SK-N-MC (cell line): ENCODE results near the gene SCP2.

Experiments used
- EZH2 ChIP-seq: fragments of 200-600 bp; sonication (generic); IDR thresholded peaks from one replicate; pipeline ENCODE4 v1.6.1; 2017; ENCODE audit warnings: antibody characterized with exemption
- FOXP2 ChIP-seq: optimal IDR thresholded peaks from 2 replicates; pipeline ENCODE3; 2011; ENCODE audit warnings: mild to moderate bottlenecking, moderate library complexity; ENCODE audit not compliant: insufficient read depth; ENCODE audit errors: extremely low read length, control extremely low read depth
- POLR2AphosphoS5 ChIP-seq: IDR thresholded peaks from 2 replicates; pipeline ENCODE4 v1.6.1; 2012; ENCODE audit warnings: mild to moderate bottlenecking, low read depth, low read length, borderline replicate concordance

DNA sequence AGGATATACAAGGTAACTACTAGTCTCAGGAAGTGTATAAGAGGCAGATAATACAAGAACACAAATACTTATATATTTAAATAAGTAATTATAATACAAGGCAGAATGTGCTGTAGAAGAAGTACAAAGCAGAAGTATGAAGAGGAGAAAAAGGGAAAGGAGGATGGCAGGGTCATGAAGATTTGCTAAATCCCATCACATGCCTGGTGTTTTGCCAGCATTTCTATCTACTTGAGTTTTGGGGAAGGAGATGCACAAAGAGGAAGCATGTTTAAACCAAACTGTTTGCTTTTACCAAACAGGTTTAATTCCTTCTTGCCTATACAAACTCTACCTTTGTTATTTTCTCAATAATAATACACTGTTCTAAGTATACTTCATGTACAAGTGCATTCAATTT is 74.1 kb downstream of the SCP2 start:
- TF ChIP-seq EZH2 (no peak), POLR2AphosphoS5 (no peak), FOXP2 (no peak)
